Skin of body (tissue), 2 donors: ENCODE measurements around the gene GALNT10. TPM values are rescaled to one million over a fixed set of nuclear protein-coding genes. Genes with fewer than 3 reads are reported as not detected.

Experiments
- DNase-seq: peaks from one replicate; lab custom pipeline; 2025; lab: John Stamatoyannopoulos, UW
- total RNA-seq: library from RNA; depleted of rRNA; stranded (reverse); fragments of >200 nt; gene quantifications from one replicate; pipeline ENCODE4 v1.2.3, GENCODE V29; 2014

Gene GALNT10
- total RNA-seq, 1 donor from 2014 or later = 6.9 TPM

DNA sequence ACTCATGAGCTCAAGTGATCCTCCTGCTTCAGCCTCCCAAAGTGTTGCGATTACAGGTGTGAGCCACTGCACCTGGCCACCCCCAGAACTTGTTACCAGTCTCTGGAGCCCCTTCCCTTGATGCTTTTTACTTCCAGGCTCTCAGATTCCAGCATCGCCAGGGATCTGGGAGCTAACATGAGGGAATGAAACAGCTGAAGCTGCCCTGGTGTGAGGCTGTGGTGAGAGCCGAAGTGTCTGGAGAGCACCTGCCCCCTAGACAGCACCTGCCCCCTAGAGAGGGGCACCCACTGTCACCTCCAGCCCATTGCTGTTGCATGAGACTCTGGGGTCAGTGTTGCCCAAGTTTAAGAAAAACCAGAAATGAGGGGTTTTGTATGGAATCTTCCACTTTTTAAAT is 131.0 kb downstream of the GALNT10 start:
- no peak for DNase-seq

DNA sequence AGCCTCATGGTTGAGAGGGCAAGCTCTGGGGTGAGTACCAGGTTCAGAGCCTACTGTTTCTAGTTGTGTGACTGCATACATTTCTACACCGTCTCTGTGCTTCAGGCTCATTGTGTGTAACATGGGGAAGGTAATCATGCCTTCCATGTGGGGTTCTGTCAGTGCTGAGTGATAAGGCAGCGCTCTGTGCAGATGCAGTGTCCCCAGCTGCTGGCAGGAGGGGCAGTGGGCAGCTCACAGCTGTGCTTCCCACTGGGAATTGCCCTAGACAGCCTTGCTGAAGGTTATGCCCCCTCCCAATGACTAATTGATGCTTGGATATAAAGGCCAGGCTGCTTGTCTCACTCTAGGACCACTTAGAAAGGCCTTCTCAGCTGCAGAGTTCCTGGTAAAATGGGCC is 133.5 kb downstream of the GALNT10 start:
- no peak for DNase-seq

- DNase-seq = no peak
Measured at GRCh38 chr5:154325566-154325965, 135.0 kb downstream of the GALNT10 start.

GRCh38 chr5:154329062-154329461 is 138.5 kb downstream of the GALNT10 start:
- DNase-seq = no peak

DNA sequence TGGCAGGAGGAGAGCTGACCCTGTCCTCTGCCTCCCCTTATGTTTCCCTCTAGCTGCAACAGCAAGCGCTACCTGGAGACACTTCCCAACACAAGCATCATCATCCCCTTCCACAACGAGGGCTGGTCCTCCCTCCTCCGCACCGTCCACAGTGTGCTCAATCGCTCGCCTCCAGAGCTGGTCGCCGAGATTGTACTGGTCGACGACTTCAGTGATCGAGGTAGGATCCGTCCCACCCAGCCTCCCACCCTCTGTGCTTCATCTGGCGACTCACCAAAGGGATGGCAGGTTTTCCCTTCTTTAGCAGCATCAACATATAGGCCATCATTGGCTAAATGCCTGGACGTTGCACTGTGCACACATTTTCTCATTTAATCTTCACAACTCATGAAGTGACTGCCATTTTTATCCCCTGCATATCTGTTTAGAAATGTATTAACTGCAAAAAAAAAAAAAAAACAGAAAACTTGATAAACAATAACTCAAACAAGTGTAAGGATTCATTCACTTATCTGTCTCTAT is 139.0 kb downstream of the GALNT10 start:
- no peak for DNase-seq

GRCh38 chr5:154330097-154330667 is 139.6 kb downstream of the GALNT10 start:
- DNase-seq = no peak

DNA sequence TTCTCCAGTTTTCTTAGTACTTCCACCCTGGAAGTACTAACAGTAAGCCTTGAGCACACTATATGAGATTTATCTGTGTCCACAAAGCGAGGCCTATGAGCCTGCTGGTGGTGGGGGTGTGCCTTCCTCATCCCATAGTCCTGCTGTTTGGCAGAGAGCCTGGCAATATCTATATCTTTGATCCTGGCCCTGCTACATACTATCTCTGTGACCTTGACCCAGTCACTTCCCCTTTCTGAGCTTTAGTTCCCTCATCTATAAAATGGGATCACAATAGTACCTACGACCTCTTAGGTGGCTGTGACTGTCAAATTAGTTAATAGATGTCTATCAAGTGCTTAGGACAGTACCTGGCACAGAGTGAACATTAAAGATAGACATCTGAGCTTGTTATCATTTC is 140.7 kb downstream of the GALNT10 start:
- no peak for DNase-seq

- no peak for DNase-seq
Measured at GRCh38 chr5:154331924-154332323, 141.4 kb downstream of the GALNT10 start.

- no peak for DNase-seq
Measured at GRCh38 chr5:154332451-154332850, 141.9 kb downstream of the GALNT10 start.

DNA sequence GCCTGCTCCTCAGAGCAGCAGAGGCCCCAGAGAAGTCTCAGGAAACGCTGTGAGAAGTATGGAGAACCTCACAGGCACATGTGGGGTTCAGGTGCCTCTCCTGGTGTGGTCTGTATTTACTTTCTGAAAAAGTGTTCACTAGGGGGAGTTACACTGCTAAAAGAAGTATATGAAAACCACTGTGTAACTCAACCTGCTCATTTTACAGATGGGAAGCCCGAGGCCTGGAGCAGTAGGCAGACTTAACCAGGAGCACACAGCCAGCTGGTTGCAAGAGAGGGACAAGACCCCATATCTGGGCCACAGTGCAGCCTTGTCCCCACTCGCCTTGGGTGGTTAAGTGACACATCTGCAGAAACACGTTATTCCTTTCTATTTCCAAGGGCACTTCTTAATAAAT is 142.5 kb downstream of the GALNT10 start:
- no peak for DNase-seq

GRCh38 chr5:154334406-154335064 is 144.0 kb downstream of the GALNT10 start:
- DNase-seq = peak; percentile 52

DNA sequence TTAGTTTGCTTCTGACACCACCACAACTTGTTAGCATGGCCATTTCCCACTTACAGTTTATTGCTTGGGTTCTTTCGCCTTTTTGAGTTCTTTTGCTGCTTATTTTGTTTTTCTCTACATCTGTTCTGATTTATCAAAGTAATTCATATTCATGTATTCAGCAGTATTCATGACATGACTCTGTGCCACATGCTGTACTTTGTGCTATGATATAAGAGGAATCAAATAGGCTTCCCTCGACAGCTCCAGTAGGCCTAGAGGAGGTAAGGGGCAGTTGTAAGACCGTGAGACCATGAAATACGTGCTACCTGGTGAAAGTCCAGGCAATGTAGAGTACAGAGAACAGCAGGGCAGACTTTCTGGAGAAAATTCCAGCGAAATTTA is 144.5 kb downstream of the GALNT10 start:
- DNase-seq = peak; percentile 26

GRCh38 chr5:154341620-154342019 is 151.1 kb downstream of the GALNT10 start:
- no peak for DNase-seq

DNA sequence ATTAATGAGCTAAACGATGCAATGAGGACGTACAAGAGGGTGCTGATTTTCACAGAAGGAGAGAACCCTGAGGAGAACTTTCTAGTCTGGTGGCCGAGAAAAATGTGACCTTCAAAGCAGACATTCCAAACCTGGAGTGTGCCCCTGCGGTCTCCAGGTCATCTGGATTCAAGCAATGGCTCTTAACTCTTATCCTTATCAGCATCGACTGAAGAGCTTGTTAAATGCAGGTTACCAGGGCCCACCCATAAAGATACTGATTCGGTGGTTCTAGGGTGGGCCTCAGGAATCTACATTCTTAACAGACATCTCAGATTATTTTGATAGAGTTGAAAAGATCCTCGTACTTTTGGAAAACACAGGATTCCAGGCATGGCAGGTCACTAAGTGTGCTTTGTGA is 151.7 kb downstream of the GALNT10 start:
- DNase-seq = no peak

- DNase-seq = no peak
Measured at GRCh38 chr5:154342963-154343362, 152.4 kb downstream of the GALNT10 start.

DNA sequence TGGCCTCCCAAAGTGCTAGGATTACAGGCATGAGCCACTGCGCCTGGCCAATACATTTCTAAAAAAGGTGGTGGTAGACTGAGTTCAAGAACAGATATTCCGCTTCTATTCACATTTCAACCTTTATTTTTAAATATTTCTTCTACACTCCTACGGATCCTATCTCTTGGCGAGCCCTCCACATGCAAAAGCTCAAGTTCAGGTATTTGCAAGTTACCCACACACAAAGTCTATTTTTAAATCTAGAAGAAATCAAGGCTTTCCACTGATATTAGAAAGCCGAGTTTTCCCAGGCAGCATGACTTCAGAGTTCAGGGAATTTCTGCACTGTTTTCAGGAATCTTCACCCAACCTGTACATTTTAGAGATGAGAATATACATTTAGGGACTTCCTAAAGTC is 153.9 kb downstream of the GALNT10 start:
- no peak for DNase-seq

- no peak for DNase-seq
Measured at GRCh38 chr5:154345255-154345952, 154.9 kb downstream of the GALNT10 start.

DNA sequence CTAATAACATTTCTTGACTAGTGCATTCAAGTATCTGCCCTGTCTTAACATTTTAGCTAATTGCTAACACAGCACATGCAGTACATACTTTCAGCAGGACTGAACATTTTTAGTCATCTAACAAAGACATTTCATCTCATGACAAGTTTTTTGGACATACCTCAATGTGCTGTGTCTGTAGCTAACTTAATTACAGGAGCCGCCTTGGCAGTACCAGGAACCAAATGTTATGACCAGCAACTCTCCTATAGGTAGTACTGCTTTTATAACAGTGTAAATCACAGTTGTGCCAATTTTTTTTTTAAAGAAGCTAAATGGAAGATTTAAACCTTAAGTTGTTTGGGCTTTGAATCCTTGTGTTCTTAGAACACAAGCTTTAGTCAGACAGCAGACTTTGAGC is 155.9 kb downstream of the GALNT10 start:
- no peak for DNase-seq

- DNase-seq = peak; percentile 6
Measured at GRCh38 chr5:154349626-154350264, 159.2 kb downstream of the GALNT10 start.

GRCh38 chr5:154351141-154351540 is 160.6 kb downstream of the GALNT10 start:
- no peak for DNase-seq

DNA sequence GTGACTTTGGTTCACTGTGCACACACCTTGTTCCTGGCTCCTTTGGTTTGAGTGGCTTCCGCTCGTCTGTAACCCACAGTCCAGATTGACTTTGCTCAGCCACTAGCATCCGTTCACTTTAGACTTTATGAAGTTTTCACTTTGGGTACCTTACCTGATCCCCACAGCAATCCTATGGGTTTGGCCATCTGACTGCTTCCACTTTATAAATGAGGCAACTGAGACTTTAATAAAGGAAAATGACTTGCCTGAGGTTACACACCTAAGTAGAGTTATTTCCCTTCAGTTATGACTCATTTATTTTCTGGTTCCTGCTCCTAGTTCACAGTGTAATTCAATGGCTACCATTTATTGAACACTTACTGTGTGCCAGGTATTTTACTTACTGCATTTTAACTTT is 161.0 kb downstream of the GALNT10 start:
- DNase-seq = no peak

DNA sequence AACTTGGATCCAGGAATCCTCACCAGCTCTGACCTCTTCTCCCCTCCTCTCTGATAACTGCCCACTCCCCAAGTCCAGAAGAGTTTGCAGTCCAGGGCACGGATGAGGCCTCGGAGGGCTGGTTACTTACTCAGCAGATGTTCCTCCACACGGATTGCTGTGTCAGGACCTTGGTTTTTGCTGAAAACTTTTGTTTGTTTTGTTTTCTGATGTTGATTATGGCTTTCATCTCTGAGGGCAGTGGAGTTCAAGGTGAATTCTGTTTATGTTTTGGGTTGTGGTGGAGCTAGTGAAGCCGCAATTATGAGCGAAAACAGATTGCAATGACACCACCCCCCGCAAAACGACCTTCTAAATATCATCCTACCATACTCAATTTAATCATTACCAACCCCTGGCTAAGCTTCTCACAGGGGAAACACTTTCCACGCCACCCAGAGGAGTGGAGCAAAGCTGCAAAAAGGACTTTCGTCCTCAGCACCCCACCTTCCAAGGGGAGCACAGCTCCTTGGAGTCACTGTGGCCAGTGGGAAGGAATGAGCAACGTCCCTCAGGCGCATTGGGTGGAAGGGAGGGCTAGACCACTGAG is 162.5 kb downstream of the GALNT10 start:
- DNase-seq = no peak
